BLaER1 treated with 17β-estradiol and CSF1 and Interleukin-3, amounts not matched to agents 10 nM and 100 nM (cell line): ENCODE results near the gene DEFB121.
"Not testable (repeated sequence)": the region's sequence is repeated elsewhere in the genome, so short reads cannot be mapped to it uniquely, and the experiment has no call there.

Experiments used
- H3K27ac ChIP-seq, 11 experiments: shearing (Covaris generic); formaldehyde crosslinking; 2 replicates each; pipeline ENCODE4 v1.8.1; 2022
- H3K27me3 ChIP-seq, 11 experiments: shearing (Covaris generic); formaldehyde crosslinking; 2 replicates each; pipeline ENCODE4 v1.8.1; 2022
- H3K36me3 ChIP-seq, 11 experiments: shearing (Covaris generic); formaldehyde crosslinking; 2 replicates each; pipeline ENCODE4 v1.8.1; 2022
- H3K4me1 ChIP-seq, 10 experiments: shearing (Covaris generic); formaldehyde crosslinking; 2 replicates each; pipeline ENCODE4 v1.8.1; 2022
- H3K4me2 ChIP-seq, 11 experiments: shearing (Covaris generic); formaldehyde crosslinking; 2 replicates each; pipeline ENCODE4 v1.8.1; 2022
- H3K4me3 ChIP-seq, 10 experiments: shearing (Covaris generic); formaldehyde crosslinking; 2 replicates each; pipeline ENCODE4 v1.8.1; 2022
- H3K9ac ChIP-seq, 11 experiments: shearing (Covaris generic); formaldehyde crosslinking; 2 replicates each; pipeline ENCODE4 v1.8.1; 2022
- H3K9me3 ChIP-seq, 11 experiments: shearing (Covaris generic); formaldehyde crosslinking; replicated peaks in 1 of 11; 2 replicates each; pipeline ENCODE4 v1.8.1; 2022
- H4K20me1 ChIP-seq, 11 experiments: shearing (Covaris generic); formaldehyde crosslinking; 2 replicates each; pipeline ENCODE4 v1.8.1; 2022
- Cebpa-rat ChIP-seq, 11 experiments: shearing (Covaris generic); IDR thresholded peaks; 2 replicates each; pipeline ENCODE4 v1.8.1; 2022

The DEFB121 gene

DNA sequence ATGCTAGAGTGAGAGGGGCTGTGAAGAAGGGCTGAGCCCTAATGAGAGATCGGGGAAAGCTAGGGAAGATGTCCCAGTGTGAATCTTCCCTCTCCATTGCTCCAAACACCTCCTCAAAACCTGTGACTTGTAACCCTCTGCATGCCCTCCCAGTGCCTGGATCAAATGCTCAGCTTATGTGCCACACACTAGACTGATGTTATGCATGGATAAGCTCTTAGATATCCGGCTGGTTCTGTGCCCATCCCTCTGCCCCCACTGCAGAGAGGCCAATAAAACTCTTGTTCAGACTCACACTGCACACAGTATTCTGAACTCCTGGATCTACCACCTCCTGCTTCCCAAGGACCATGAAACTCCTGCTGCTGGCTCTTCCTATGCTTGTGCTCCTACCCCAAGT, 37.7 kb downstream of the DEFB121 start, which contains the start of gene DEFB118:
Gene DEFB118, plus strand, starts transcription at position 301 of the 400 bp plus-strand sequence. Its CDS starts 50 bp downstream, at position 351.
- Histone ChIP-seq H3K27ac (no peak within 1 kb of the TSS; a peak in 1 of 22 replicates), H3K27me3 (no peaks in the 10 kb centered on the region), H4K20me1 (no peaks in the 10 kb centered on the region), H3K9me3 (peaks cover 16 to 31% (median 25%) of the 10 kb centered on the region in 11 experiments), H3K4me2 (peak within 1 kb of the TSS in 8 of 11 experiments; percentile 7 to 85 (median 76); a peak in 15 of 22 replicates), H3K9ac (no peak within 1 kb of the TSS; a peak in 1 of 22 replicates), H3K36me3 (no peaks in the 10 kb centered on the region), H3K4me1 (peaks cover 13 to 59% (median 56%) of the 10 kb centered on the region in 10 experiments; a peak in 19 of 20 replicates), H3K4me3 (no peak within 1 kb of the TSS)
- no peak for TF ChIP-seq Cebpa-rat (IDR thresholded peaks at IDR 0.05)

- peaks cover 16 to 30% (median 25%) of the 10 kb centered on the region in 11 experiments for H3K9me3 ChIP-seq
- H3K9ac ChIP-seq, H3K4me2 ChIP-seq, H3K4me3 ChIP-seq, H3K27me3 ChIP-seq, H3K27ac ChIP-seq, H3K36me3 ChIP-seq, H4K20me1 ChIP-seq: not testable (repeated sequence)
- peaks cover 0 to 19% (median 15%) of the 10 kb centered on the region in 10 experiments; a peak in 14 of 20 replicates for H3K4me1 ChIP-seq
Measured at GRCh38 chr20:31364272-31364671, 41.7 kb downstream of the DEFB121 start.

DNA sequence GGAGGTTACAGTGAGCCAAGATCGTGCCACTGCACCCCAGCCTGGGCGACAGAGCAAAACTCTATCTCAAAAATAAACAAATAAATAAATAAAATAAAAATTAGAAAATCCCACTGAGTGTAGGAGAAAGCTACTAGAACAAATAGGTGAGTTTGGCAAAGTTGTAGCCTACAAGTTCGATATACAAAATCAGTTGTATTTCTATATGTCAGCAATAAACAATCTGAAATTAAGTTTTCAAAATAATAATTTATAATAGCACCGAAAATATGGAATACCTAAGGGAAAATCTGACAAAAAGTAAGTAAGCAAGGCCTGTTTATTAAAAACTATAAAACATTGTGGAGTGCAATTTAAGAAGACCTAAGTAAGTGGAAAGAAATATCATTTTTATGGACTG, 42.7 kb downstream of the DEFB121 start:
- H3K4me2 ChIP-seq: no peak overlapping the region
- H3K27ac ChIP-seq: no peak overlapping the region
- H3K9me3 ChIP-seq: peaks cover 16 to 30% (median 25%) of the 10 kb centered on the region in 11 experiments
- H3K4me3 ChIP-seq: no peak overlapping the region
- no peaks in the 10 kb centered on the region for H3K27me3 ChIP-seq
- H3K9ac ChIP-seq: no peak overlapping the region
- no peaks in the 10 kb centered on the region for H4K20me1 ChIP-seq
- peaks cover 0 to 9% (median 6%) of the 10 kb centered on the region in 10 experiments; a peak in 14 of 20 replicates for H3K4me1 ChIP-seq
- TF ChIP-seq Cebpa-rat (IDR thresholded peaks at IDR 0.05): no peak
- H3K36me3 ChIP-seq: no peaks in the 10 kb centered on the region

DNA sequence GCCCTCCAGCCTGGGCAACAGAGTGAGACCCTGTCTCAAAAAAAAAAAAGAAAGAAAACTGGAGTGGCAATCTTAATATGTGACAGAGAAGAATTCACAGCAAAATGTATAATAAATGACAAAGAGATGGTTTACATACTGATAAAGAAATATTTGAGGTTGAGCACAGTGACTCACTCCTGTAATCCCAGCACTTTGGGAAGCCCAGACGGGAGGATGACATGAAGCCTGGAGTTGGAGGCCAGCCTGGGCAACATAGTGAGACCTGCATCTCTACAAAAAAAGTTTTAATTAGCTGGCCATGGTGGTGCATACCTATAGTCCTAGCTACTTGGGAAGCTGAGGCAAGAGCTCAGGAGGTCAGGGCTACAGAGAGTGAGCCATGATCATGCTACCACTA, 50.0 kb downstream of the DEFB121 start:
- no peaks in the 10 kb centered on the region for H3K36me3 ChIP-seq
- TF ChIP-seq Cebpa-rat (IDR thresholded peaks at IDR 0.05): no peak
- no peak overlapping the region for H3K4me3 ChIP-seq
- H4K20me1 ChIP-seq: no peaks in the 10 kb centered on the region
- no peak overlapping the region for H3K27ac ChIP-seq
- H3K4me2 ChIP-seq: no peak overlapping the region
- H3K9me3 ChIP-seq: no peaks in the 10 kb centered on the region; a peak in 1 of 22 replicates
- no peak overlapping the region for H3K9ac ChIP-seq
- H3K27me3 ChIP-seq: no peaks in the 10 kb centered on the region
- no peaks in the 10 kb centered on the region for H3K4me1 ChIP-seq
